ENCODE data around the gene TACC2.

TACC2 gene

GRCh38 chr10:122210481-122211265 is 221.7 kb downstream of the TACC2 start:
- Histone ChIP-seq H3K9me3 (ENCODE audit: control insufficient read depth in 2 of 2, low read length in 2 of 2) (no peaks in the 10 kb centered on the region), H3K27ac (ENCODE audit: low read length) (no peak overlapping the region), H3K9ac (ENCODE audit: low read length in 2 of 2) (no peak overlapping the region), H3K4me3 (ENCODE audit: low read length in 2 of 2) (no peak overlapping the region), H3K27me3 (ENCODE audit: control insufficient read depth in 1 of 2, insufficient read depth in 2 of 2, low read length in 2 of 2) (no peaks in the 10 kb centered on the region), H3K36me3 (ENCODE audit: control insufficient read depth in 2 of 2, insufficient read depth in 2 of 2, low read length in 2 of 2) (peaks cover 10 to 30% of the 10 kb centered on the region in 2 donors), H3K4me1 (ENCODE audit: control insufficient read depth, insufficient read depth, low read length) (peaks cover 2% of the 10 kb centered on the region)

- H3K4me1 ChIP-seq (ENCODE audit: control insufficient read depth, insufficient read depth, low read length) = no peaks in the 10 kb centered on the region
- no peak overlapping the region for H3K9ac ChIP-seq (ENCODE audit: low read length in 2 of 2)
- no peaks in the 10 kb centered on the region for H3K27me3 ChIP-seq (ENCODE audit: control insufficient read depth in 1 of 2, insufficient read depth in 2 of 2, low read length in 2 of 2)
- H3K36me3 ChIP-seq (ENCODE audit: control insufficient read depth in 2 of 2, insufficient read depth in 2 of 2, low read length in 2 of 2) = peaks cover 21 to 49% of the 10 kb centered on the region in 2 donors
- no peak overlapping the region for H3K27ac ChIP-seq (ENCODE audit: low read length)
- H3K4me3 ChIP-seq (ENCODE audit: low read length in 2 of 2) = no peak overlapping the region
- no peaks in the 10 kb centered on the region for H3K9me3 ChIP-seq (ENCODE audit: control insufficient read depth in 2 of 2, low read length in 2 of 2)
These were observed 224.4 kb downstream of the TACC2 start for GRCh38 chr10:122213364-122213763.

- Histone ChIP-seq H3K27me3 (ENCODE audit: control insufficient read depth in 1 of 2, insufficient read depth in 2 of 2, low read length in 2 of 2) (no peaks in the 10 kb centered on the region), H3K4me1 (ENCODE audit: control insufficient read depth, insufficient read depth, low read length) (no peaks in the 10 kb centered on the region), H3K9me3 (ENCODE audit: control insufficient read depth in 2 of 2, low read length in 2 of 2) (no peaks in the 10 kb centered on the region), H3K36me3 (ENCODE audit: control insufficient read depth in 2 of 2, insufficient read depth in 2 of 2, low read length in 2 of 2) (peaks cover 23 to 51% of the 10 kb centered on the region in 2 donors), H3K4me3 (ENCODE audit: low read length in 2 of 2) (no peak overlapping the region), H3K9ac (ENCODE audit: low read length in 2 of 2) (no peak overlapping the region), H3K27ac (ENCODE audit: low read length) (no peak overlapping the region)
These were observed 224.8 kb downstream of the TACC2 start for GRCh38 chr10:122213766-122214165.

- Histone ChIP-seq H3K27me3 (ENCODE audit: control insufficient read depth in 1 of 2, insufficient read depth in 2 of 2, low read length in 2 of 2) (no peaks in the 10 kb centered on the region), H3K27ac (ENCODE audit: low read length) (no peak overlapping the region), H3K4me1 (ENCODE audit: control insufficient read depth, insufficient read depth, low read length) (no peaks in the 10 kb centered on the region), H3K9me3 (ENCODE audit: control insufficient read depth in 2 of 2, low read length in 2 of 2) (no peaks in the 10 kb centered on the region), H3K4me3 (ENCODE audit: low read length in 2 of 2) (no peak overlapping the region), H3K9ac (ENCODE audit: low read length in 2 of 2) (no peak overlapping the region), H3K36me3 (ENCODE audit: control insufficient read depth in 2 of 2, insufficient read depth in 2 of 2, low read length in 2 of 2) (peaks cover 34 to 52% of the 10 kb centered on the region in 2 donors)
These were observed 227.1 kb downstream of the TACC2 start for GRCh38 chr10:122216047-122216446.

- H3K27me3 ChIP-seq (ENCODE audit: control insufficient read depth in 1 of 2, insufficient read depth in 2 of 2, low read length in 2 of 2) = no peaks in the 10 kb centered on the region
- H3K9ac ChIP-seq (ENCODE audit: low read length in 2 of 2) = no peak overlapping the region
- H3K27ac ChIP-seq (ENCODE audit: low read length) = no peak overlapping the region
- peaks cover 51 to 54% of the 10 kb centered on the region in 2 donors for H3K36me3 ChIP-seq (ENCODE audit: control insufficient read depth in 2 of 2, insufficient read depth in 2 of 2, low read length in 2 of 2)
- no peaks in the 10 kb centered on the region for H3K9me3 ChIP-seq (ENCODE audit: control insufficient read depth in 2 of 2, low read length in 2 of 2)
- no peak overlapping the region for H3K4me3 ChIP-seq (ENCODE audit: low read length in 2 of 2)
- no peaks in the 10 kb centered on the region for H3K4me1 ChIP-seq (ENCODE audit: control insufficient read depth, insufficient read depth, low read length)
These were observed 230.4 kb downstream of the TACC2 start for GRCh38 chr10:122219340-122219739.

- Histone ChIP-seq H3K9ac (ENCODE audit: low read length in 2 of 2) (no peak overlapping the region), H3K27me3 (ENCODE audit: control insufficient read depth in 1 of 2, insufficient read depth in 2 of 2, low read length in 2 of 2) (no peaks in the 10 kb centered on the region), H3K9me3 (ENCODE audit: control insufficient read depth in 2 of 2, low read length in 2 of 2) (no peaks in the 10 kb centered on the region), H3K4me1 (ENCODE audit: control insufficient read depth, insufficient read depth, low read length) (no peaks in the 10 kb centered on the region), H3K36me3 (ENCODE audit: control insufficient read depth in 2 of 2, insufficient read depth in 2 of 2, low read length in 2 of 2) (peaks cover 64% of the 10 kb centered on the region in 2 donors), H3K4me3 (ENCODE audit: low read length in 2 of 2) (no peak overlapping the region), H3K27ac (ENCODE audit: low read length) (no peak overlapping the region)
These were observed 231.8 kb downstream of the TACC2 start for GRCh38 chr10:122220736-122221135.

- H3K4me1 ChIP-seq (ENCODE audit: control insufficient read depth, insufficient read depth, low read length) = no peaks in the 10 kb centered on the region
- H3K9ac ChIP-seq (ENCODE audit: low read length in 2 of 2) = no peak overlapping the region
- H3K9me3 ChIP-seq (ENCODE audit: control insufficient read depth in 2 of 2, low read length in 2 of 2) = no peaks in the 10 kb centered on the region
- H3K36me3 ChIP-seq (ENCODE audit: control insufficient read depth in 2 of 2, insufficient read depth in 2 of 2, low read length in 2 of 2) = peaks cover 65 to 72% of the 10 kb centered on the region in 2 donors
- no peak overlapping the region for H3K4me3 ChIP-seq (ENCODE audit: low read length in 2 of 2)
- H3K27me3 ChIP-seq (ENCODE audit: control insufficient read depth in 1 of 2, insufficient read depth in 2 of 2, low read length in 2 of 2) = no peaks in the 10 kb centered on the region
- no peak overlapping the region for H3K27ac ChIP-seq (ENCODE audit: low read length)
These were observed 233.0 kb downstream of the TACC2 start for GRCh38 chr10:122221958-122222357.

GRCh38 chr10:122222638-122223037 is 233.7 kb downstream of the TACC2 start:
- Histone ChIP-seq H3K9ac (ENCODE audit: low read length in 2 of 2) (no peak overlapping the region), H3K4me3 (ENCODE audit: low read length in 2 of 2) (no peak overlapping the region), H3K9me3 (ENCODE audit: control insufficient read depth in 2 of 2, low read length in 2 of 2) (no peaks in the 10 kb centered on the region), H3K4me1 (ENCODE audit: control insufficient read depth, insufficient read depth, low read length) (no peaks in the 10 kb centered on the region), H3K27ac (ENCODE audit: low read length) (no peak overlapping the region), H3K36me3 (ENCODE audit: control insufficient read depth in 2 of 2, insufficient read depth in 2 of 2, low read length in 2 of 2) (peaks cover 68 to 77% of the 10 kb centered on the region in 2 donors), H3K27me3 (ENCODE audit: control insufficient read depth in 1 of 2, insufficient read depth in 2 of 2, low read length in 2 of 2) (no peaks in the 10 kb centered on the region)

GRCh38 chr10:122224159-122224558 is 235.2 kb downstream of the TACC2 start:
- Histone ChIP-seq H3K9me3 (ENCODE audit: control insufficient read depth in 2 of 2, low read length in 2 of 2) (no peaks in the 10 kb centered on the region), H3K4me1 (ENCODE audit: control insufficient read depth, insufficient read depth, low read length) (no peaks in the 10 kb centered on the region), H3K4me3 (ENCODE audit: low read length in 2 of 2) (no peak overlapping the region), H3K27me3 (ENCODE audit: control insufficient read depth in 1 of 2, insufficient read depth in 2 of 2, low read length in 2 of 2) (no peaks in the 10 kb centered on the region), H3K36me3 (ENCODE audit: control insufficient read depth in 2 of 2, insufficient read depth in 2 of 2, low read length in 2 of 2) (peaks cover 74 to 81% of the 10 kb centered on the region in 2 donors), H3K27ac (ENCODE audit: low read length) (no peak overlapping the region), H3K9ac (ENCODE audit: low read length in 2 of 2) (no peak overlapping the region)

- Histone ChIP-seq H3K4me1 (ENCODE audit: control insufficient read depth, insufficient read depth, low read length) (no peaks in the 10 kb centered on the region), H3K4me3 (ENCODE audit: low read length in 2 of 2) (no peak overlapping the region), H3K9me3 (ENCODE audit: control insufficient read depth in 2 of 2, low read length in 2 of 2) (no peaks in the 10 kb centered on the region), H3K9ac (ENCODE audit: low read length in 2 of 2) (no peak overlapping the region), H3K27ac (ENCODE audit: low read length) (no peak overlapping the region), H3K27me3 (ENCODE audit: control insufficient read depth in 1 of 2, insufficient read depth in 2 of 2, low read length in 2 of 2) (no peaks in the 10 kb centered on the region), H3K36me3 (ENCODE audit: control insufficient read depth in 2 of 2, insufficient read depth in 2 of 2, low read length in 2 of 2) (peaks cover 77 to 85% of the 10 kb centered on the region in 2 donors)
These were observed 236.4 kb downstream of the TACC2 start for GRCh38 chr10:122225330-122225729.

- Histone ChIP-seq H3K9me3 (ENCODE audit: control insufficient read depth in 2 of 2, low read length in 2 of 2) (no peaks in the 10 kb centered on the region), H3K27ac (ENCODE audit: low read length) (no peak overlapping the region), H3K4me1 (ENCODE audit: control insufficient read depth, insufficient read depth, low read length) (no peaks in the 10 kb centered on the region), H3K4me3 (ENCODE audit: low read length in 2 of 2) (no peak overlapping the region), H3K9ac (ENCODE audit: low read length in 2 of 2) (no peak overlapping the region), H3K36me3 (ENCODE audit: control insufficient read depth in 2 of 2, insufficient read depth in 2 of 2, low read length in 2 of 2) (peaks cover 67 to 73% of the 10 kb centered on the region in 2 donors), H3K27me3 (ENCODE audit: control insufficient read depth in 1 of 2, insufficient read depth in 2 of 2, low read length in 2 of 2) (no peaks in the 10 kb centered on the region)
These were observed 238.8 kb downstream of the TACC2 start for GRCh38 chr10:122227754-122228153.
